ENCODE results near the gene C1QTNF12. TPM values are rescaled to one million over a fixed set of nuclear protein-coding genes. Genes with fewer than 3 reads are reported as not detected.

C1QTNF12 gene
- total RNA-seq, 4 donors from 2014 or later, result 23.3 to 58.0 (median 44.2) TPM; not detected in 1

DNA sequence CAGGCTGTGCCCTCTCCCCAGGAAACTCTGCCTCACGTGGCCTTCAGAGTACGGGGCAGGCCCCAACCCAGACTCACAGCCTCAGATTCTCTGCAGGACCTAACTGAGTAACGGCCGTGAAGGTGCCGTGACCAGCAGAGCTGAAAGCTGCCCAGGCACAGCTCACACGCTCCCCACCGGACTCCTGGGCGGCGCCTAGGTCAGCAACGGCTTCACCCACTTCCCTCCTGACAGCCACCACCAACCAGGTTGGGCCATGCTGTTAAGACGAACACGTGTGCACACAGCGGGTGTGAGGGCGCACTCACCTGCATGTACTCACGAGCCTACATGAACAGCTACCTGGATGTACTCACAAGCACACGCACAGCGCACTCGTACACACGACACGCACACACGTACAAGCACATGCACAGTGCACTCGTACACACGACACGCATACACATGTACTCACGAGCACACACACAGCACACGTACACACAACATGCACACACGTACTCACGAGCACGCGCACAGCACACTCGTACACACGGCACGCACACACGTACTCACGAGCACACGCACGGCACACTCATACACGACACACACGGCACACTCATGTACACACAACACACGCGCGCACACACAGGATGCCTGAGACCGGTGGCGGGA lies 23.8 kb downstream of the C1QTNF12 start:
- no peaks in the 10 kb centered on the region for H3K27me3 ChIP-seq
- no peak for DNase-seq
- no peak for TF ChIP-seq POLR2A (IDR thresholded peaks at IDR 0.05)
- TF ChIP-seq, protein P1, sequence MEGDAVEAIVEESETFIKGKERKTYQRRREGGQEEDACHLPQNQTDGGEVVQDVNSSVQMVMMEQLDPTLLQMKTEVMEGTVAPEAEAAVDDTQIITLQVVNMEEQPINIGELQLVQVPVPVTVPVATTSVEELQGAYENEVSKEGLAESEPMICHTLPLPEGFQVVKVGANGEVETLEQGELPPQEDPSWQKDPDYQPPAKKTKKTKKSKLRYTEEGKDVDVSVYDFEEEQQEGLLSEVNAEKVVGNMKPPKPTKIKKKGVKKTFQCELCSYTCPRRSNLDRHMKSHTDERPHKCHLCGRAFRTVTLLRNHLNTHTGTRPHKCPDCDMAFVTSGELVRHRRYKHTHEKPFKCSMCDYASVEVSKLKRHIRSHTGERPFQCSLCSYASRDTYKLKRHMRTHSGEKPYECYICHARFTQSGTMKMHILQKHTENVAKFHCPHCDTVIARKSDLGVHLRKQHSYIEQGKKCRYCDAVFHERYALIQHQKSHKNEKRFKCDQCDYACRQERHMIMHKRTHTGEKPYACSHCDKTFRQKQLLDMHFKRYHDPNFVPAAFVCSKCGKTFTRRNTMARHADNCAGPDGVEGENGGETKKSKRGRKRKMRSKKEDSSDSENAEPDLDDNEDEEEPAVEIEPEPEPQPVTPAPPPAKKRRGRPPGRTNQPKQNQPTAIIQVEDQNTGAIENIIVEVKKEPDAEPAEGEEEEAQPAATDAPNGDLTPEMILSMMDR (IDR thresholded peaks at IDR 0.05), result no peak
- H3K4me1 ChIP-seq, result no peaks in the 10 kb centered on the region
- H3K4me3 ChIP-seq, result no peak overlapping the region
- H3K27ac ChIP-seq, result no peak overlapping the region
- peaks cover 0 to 97% (median 0%) of the 10 kb centered on the region in 3 donors for H3K36me3 ChIP-seq
- no peaks in the 10 kb centered on the region for H3K9me3 ChIP-seq

DNA sequence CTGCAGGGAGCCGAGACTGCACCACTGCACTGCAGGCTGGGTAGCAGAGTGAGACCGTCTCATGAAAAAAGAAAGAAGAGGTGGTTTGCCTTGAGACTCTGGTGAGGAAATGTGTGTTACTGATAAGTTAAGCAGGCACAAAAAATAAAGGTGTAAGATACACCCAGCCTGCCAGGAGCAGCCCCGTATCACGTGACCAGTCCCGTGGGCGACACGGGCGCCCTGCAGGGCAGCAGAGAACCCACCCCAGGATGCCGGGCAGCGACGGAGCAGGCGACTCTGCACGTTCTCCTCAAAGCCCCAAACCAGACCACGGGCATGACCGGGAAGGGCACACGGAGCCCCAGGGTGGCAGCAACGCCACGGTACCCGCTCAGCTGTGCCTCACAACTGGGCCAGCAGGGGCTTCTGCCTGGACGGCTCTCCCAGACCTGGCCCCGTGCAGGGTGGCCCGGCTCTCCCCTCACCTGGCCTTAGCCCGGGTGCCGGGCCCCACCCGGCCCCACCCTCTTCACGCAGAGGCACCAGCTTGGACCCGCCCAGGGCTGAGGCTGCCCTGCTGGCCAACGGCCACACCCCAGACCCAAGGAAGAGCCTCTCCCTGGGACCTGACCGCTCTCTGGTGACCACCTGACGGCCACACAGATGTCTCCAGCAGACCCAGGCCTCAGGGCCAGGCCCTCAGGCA lies 24.5 kb downstream of the C1QTNF12 start:
- Histone ChIP-seq H3K36me3 (peaks cover 0 to 97% (median 0%) of the 10 kb centered on the region in 3 donors), H3K27ac (no peak overlapping the region), H3K27me3 (no peaks in the 10 kb centered on the region), H3K4me1 (no peaks in the 10 kb centered on the region), H3K9me3 (no peaks in the 10 kb centered on the region), H3K4me3 (no peak overlapping the region)
- no peak for TF ChIP-seq POLR2A (IDR thresholded peaks at IDR 0.05)
- TF ChIP-seq, protein P1 (IDR thresholded peaks at IDR 0.05), result no peak
- DNase-seq, result no peak

DNA sequence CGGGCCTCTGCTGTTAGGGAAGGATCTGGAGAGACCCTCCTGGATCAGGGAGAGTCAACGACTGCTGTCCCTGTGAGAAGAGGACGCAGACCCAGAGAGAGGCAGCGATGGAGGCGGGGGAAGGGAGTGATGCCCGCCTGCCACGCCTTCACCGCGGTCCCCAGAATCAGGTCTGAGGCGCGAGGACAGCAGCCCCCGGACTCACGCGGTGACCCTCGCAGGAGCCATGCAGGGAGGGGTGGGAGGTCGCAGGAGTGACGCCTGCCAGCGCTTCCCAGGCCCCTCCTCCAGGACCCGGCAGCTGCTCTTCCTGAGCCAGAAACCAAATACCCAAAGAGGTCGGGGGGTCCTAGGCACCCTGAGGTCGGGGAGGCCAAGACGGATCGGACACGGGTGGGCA lies 26.3 kb downstream of the C1QTNF12 start:
- Histone ChIP-seq H3K9me3 (no peaks in the 10 kb centered on the region), H3K27ac (no peak overlapping the region), H3K27me3 (no peaks in the 10 kb centered on the region), H3K4me3 (no peak overlapping the region), H3K36me3 (peaks cover 0 to 85% (median 0%) of the 10 kb centered on the region in 3 donors), H3K4me1 (peaks cover 0 to under 1% (median 0%) of the 10 kb centered on the region in 4 donors)
- DNase-seq, result no peak
- no peak for TF ChIP-seq POLR2A (IDR thresholded peaks at IDR 0.05)
- TF ChIP-seq, protein P1 (IDR thresholded peaks at IDR 0.05), result no peak

DNA sequence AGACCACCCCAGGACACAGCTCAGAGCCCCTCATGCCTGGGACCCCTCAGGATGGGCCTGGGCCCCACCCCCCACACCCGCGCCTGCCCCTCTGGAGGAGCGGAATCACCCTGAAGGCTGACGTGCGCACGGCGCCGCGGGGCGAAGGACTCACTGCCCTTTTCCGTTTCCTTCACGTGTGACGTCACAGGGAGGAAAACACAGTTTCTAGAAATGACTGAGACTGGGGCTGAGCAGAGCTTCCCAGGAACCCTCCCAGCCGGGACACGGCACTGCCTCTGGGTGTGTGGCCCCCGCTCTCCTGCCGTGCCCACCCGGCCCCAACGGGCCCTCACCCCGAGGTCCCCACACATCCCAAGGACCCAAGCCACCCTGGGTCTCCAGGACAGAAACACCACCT lies 27.2 kb downstream of the C1QTNF12 start:
- peak in 1 of 3 donors; percentile 70 for DNase-seq
- Histone ChIP-seq H3K4me3 (no peak overlapping the region), H3K27ac (no peak overlapping the region), H3K36me3 (peaks cover 0 to 77% (median 0%) of the 10 kb centered on the region in 3 donors), H3K9me3 (no peaks in the 10 kb centered on the region), H3K4me1 (peaks cover 0 to 8% (median 7%) of the 10 kb centered on the region in 4 donors), H3K27me3 (no peaks in the 10 kb centered on the region)
- no peak for TF ChIP-seq POLR2A (IDR thresholded peaks at IDR 0.05)
- TF ChIP-seq, protein P1 (IDR thresholded peaks at IDR 0.05), result no peak

DNA sequence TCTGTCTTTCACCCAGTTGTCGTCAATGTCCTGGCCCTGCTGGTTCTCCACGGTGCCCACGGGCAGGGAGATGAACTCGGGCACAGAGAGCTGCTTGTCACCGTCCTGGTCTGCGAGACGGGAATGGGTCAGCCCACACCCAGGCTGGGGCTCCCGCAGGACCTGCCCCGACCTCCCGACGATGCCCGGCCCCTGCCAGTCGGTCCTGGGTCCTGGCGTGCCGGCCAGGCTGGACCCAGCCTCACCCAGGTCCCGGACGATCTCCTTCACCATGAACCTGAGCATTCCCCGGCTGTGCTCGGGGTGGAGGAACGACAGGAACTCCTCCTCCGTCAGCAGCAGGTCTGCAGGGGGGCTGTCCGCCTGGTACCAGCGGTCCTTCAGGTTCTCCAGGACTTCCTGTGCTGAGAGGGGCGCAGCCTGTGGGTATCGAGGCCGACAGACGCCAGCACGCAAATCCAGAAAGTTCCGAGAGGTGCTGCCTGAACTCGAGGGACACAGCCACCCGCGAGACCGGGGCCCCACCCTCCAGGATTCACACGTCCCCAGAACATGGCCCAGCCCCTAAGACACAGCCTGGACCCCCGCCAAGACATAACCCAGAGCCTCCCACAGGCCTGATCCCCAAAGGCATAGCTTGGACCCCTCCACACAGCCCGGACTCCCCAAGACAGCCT lies 27.9 kb downstream of the C1QTNF12 start:
- no peaks in the 10 kb centered on the region for H3K9me3 ChIP-seq
- no peak overlapping the region for H3K4me3 ChIP-seq
- peaks cover 0 to 71% (median 0%) of the 10 kb centered on the region in 3 donors for H3K36me3 ChIP-seq
- H3K27me3 ChIP-seq, result no peaks in the 10 kb centered on the region
- H3K4me1 ChIP-seq, result peaks cover 0 to 15% (median 13%) of the 10 kb centered on the region in 4 donors
- H3K27ac ChIP-seq, result no peak overlapping the region
- TF ChIP-seq, protein P1 (IDR thresholded peaks at IDR 0.05), result no peak
- TF ChIP-seq POLR2A (IDR thresholded peaks at IDR 0.05), result no peak
- DNase-seq, result no peak

Data from Peyer's patch (tissue), 4 donors.